OCI-LY1 (cell line): ENCODE measurements around the gene AADAC.

Experiments used
- EZH2 ChIP-seq: fragments of 200-600 bp; sonication (generic), shearing (Covaris generic); IDR thresholded peaks from 2 replicates; pipeline ENCODE4 v1.8.0; 2017; ENCODE audit warnings: borderline replicate concordance, mixed run types, mild to moderate bottlenecking, antibody characterized with exemption, low read length, moderate library complexity, mixed read lengths
- TF ChIP-seq, protein P1 (sequence below): fragments of 200-600 bp; sonication (generic), shearing (Covaris generic); IDR thresholded peaks from 2 replicates; pipeline ENCODE4 v1.5.1; 2017; ENCODE audit warnings: mild to moderate bottlenecking, antibody characterized with exemption, low read length, moderate library complexity, mixed read lengths

DNA sequence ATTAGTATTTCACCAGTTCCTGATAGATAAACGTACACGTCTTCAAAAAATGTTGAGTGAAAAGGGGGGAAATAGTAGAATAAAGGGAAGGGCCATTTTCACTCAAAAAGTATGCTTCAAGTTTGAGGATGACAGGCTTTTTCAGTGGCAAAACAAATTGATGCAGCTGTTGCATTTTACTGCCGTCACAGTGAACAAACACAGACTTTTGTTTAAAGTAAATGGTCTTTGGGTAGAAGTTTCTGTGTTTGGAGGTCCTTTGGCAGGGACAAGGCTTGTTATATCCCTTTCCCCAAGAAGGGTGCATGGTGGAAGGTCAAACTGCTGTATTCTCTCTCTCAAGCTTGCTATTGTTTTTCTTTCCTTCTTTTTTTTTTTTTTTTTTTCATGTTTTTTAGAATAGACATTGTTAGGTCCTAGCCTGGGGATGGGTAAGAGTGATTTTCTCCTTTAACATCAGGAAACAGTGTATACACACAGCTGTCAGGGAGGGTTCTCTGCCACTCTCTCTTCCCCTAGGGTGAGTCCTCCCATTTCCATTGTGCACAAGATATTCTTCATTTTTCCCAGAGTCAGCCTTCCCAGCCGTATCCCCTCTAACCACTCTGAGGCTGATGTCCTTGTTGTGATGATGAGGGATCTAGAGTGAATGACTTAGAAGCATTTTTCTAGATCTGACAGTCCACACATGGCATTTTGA lies 52.9 kb downstream of the AADAC start:
- TF ChIP-seq, protein P1, sequence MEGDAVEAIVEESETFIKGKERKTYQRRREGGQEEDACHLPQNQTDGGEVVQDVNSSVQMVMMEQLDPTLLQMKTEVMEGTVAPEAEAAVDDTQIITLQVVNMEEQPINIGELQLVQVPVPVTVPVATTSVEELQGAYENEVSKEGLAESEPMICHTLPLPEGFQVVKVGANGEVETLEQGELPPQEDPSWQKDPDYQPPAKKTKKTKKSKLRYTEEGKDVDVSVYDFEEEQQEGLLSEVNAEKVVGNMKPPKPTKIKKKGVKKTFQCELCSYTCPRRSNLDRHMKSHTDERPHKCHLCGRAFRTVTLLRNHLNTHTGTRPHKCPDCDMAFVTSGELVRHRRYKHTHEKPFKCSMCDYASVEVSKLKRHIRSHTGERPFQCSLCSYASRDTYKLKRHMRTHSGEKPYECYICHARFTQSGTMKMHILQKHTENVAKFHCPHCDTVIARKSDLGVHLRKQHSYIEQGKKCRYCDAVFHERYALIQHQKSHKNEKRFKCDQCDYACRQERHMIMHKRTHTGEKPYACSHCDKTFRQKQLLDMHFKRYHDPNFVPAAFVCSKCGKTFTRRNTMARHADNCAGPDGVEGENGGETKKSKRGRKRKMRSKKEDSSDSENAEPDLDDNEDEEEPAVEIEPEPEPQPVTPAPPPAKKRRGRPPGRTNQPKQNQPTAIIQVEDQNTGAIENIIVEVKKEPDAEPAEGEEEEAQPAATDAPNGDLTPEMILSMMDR, result no peak
- TF ChIP-seq EZH2, result no peak
